ENCODE results near the gene KRTAP12-2.

DNA sequence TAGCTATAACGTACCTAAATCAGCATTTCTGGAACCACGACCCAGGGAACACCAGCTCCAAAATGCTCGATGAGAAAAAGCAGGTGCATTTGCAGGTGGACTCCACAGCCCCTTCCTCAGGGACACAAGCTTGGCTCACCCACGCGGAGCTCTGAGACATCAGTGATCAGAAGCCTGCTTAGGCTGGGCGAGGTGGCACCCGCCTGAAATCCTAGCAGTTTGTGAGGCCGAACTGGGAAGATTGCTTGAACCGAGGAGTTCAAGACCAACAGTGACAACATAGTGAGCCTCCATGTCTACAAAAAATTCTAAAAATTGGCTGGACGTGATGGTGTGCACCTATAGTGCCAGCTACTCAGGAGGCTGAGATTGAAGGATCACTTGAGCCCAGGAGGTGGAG, 47.1 kb upstream of the KRTAP12-2 start:
- TF ChIP-seq, protein P1, sequence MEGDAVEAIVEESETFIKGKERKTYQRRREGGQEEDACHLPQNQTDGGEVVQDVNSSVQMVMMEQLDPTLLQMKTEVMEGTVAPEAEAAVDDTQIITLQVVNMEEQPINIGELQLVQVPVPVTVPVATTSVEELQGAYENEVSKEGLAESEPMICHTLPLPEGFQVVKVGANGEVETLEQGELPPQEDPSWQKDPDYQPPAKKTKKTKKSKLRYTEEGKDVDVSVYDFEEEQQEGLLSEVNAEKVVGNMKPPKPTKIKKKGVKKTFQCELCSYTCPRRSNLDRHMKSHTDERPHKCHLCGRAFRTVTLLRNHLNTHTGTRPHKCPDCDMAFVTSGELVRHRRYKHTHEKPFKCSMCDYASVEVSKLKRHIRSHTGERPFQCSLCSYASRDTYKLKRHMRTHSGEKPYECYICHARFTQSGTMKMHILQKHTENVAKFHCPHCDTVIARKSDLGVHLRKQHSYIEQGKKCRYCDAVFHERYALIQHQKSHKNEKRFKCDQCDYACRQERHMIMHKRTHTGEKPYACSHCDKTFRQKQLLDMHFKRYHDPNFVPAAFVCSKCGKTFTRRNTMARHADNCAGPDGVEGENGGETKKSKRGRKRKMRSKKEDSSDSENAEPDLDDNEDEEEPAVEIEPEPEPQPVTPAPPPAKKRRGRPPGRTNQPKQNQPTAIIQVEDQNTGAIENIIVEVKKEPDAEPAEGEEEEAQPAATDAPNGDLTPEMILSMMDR (conservative IDR thresholded peaks at IDR 0.05 in 1 of 2, IDR thresholded peaks at IDR 0.05 in 1 of 2; ENCODE audit: low read depth in 1 of 2, low read length in 2 of 2): no peak
- TF ChIP-seq EZH2 (IDR thresholded peaks at IDR 0.05; ENCODE audit: low read length, missing control alignments): no peak

Measured in fibroblast of lung (primary cell).